SU-DHL-6 (cell line): ENCODE results near the gene GNG4.

ENCODE experiments used
- CTCF ChIP-seq: fragments of 200-600 bp; sonication (generic); IDR thresholded peaks from one replicate; pipeline ENCODE4 v1.5.1; 2017; ENCODE audit warnings: antibody characterized with exemption, mild to moderate bottlenecking, low read length, moderate library complexity; ENCODE audit not compliant: insufficient read depth, poor library complexity, severe bottlenecking
- EZH2phosphoT487 ChIP-seq: fragments of 200-600 bp; sonication (generic), shearing (Covaris generic); conservative IDR thresholded peaks from 2 replicates; pipeline ENCODE4 v1.6.1; 2018; ENCODE audit warnings: mild to moderate bottlenecking, antibody characterized with exemption, low read length, moderate library complexity, mixed read lengths

- TF ChIP-seq CTCF = no peak
- no peak for TF ChIP-seq EZH2phosphoT487
Observed at GRCh38 chr1:235579891-235580290, 69.7 kb downstream of the GNG4 start.
